HG03060 (cell line): ENCODE results near the gene IFT74.
A peak's percentile ranks its signal among the peaks of the same experiment; 100 is the strongest.

Experiments
- ATAC-seq: cut with Tn5 transposase; IDR thresholded peaks from one replicate; pipeline ENCODE4 v1.9.1; 2021; ENCODE audit warnings: low read depth, moderate number of reproducible peaks; ENCODE audit not compliant: unreplicated experiment

Gene IFT74

DNA sequence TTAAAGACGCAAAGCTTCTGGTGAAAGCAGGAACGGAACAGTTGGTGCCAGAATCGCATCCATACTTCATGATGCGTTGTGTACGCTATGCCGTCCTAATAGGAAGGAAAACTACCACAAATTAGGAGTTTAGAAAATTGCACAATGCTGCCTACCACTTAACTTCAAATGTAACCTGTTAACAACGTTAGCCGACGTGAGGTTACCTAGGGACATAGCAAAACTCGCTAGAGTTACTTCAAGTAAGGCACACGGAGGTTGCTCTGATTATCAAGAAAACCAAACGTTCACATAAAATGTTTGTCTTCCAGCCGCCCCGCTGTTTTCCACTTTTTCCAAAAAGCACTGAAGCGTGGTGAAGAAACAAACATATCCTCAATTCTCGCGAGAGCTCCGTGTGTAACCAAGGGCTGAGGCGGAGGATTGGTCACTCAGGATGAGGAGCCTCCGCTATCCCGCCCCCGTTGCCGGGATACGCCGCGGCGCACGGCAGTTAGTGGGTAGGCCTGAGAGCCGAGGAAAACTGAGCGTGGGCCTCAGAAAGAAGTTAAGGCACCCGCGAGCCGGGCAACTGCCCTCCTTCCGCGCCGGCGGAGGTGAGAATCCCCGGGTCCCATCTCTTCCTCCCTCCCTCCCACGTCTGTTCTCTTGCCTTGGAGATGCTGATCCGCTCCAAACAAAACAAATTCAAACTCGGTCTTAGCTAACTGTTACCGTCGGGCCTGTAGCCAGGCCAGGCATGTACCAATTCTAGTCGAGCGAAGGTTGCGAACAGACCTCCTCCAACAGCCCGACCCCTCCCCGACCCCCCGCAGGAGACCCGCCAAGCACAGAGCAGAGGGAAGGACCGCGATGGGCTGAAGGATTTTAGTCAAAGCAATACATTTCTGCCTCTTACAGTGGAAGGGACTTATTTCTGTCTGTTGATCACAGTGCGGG lies at the start of gene IFT74:
TSS of gene IFT74 (plus strand) at position 492 of the 939 bp plus-strand sequence. CDS start 5,556 bp downstream, outside the sequence.
- ATAC-seq = peak; percentile 97

DNA sequence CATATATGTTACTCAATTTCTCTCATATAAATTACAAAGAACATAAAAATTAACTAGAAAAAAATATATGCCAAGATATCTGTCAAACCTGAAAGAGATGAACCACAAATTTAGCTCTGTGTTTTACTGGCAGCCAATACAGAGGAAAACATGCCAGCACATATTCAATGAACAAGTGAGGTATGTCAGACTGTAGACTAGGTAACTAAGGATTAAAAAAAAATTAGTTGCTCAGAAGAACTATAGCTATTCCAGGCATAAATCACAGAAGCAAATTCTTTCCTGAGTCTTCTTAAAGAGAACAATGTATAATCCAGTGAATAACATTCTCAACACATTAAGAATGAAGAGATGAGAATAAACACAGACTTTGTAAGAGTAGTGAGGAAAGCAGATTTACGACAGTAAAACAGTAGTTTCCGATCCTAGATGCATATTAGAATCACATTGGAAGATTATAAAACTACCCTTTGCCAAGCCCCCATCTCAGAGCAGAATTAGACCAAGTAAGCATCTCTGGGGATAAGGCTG lies 43.0 kb upstream of the IFT74 start:
- ATAC-seq = no peak

DNA sequence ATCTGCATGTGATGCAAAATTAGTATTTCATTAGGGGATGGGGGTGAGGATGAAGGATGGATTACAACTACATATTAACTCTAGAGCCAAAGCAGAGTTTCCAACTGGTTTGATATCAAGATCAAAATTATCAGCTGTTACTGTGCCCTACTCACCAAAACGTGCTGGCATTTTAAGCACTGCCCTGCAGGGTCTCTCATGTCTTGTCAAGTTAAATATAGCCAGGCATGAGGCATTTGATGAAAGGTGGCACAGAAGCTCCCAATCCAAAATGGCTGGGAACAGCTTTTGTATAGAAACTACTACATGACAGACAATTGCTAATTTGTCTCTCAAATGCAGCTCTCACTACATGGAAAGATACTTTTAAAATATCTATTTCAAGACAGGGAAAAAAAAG lies 36.5 kb upstream of the IFT74 start:
- ATAC-seq = no peak

DNA sequence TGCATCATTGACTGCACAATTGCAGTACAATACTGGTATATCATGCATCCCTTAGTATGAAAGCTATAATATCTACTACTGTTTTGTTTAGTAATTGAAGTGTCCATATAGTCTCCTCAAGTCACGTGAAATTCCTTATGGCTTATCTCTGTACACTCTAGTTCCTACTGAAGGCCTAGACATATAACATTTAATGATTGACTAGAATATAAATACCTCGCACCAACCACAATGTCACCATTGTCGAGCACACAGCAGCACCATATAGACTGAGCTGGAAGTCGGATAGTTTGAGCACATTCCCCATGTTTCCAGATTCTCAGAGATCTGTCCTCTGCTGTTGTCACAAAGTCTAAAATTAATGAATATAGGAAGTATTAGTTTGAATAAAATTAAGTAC lies 30.6 kb upstream of the IFT74 start:
- no peak for ATAC-seq

DNA sequence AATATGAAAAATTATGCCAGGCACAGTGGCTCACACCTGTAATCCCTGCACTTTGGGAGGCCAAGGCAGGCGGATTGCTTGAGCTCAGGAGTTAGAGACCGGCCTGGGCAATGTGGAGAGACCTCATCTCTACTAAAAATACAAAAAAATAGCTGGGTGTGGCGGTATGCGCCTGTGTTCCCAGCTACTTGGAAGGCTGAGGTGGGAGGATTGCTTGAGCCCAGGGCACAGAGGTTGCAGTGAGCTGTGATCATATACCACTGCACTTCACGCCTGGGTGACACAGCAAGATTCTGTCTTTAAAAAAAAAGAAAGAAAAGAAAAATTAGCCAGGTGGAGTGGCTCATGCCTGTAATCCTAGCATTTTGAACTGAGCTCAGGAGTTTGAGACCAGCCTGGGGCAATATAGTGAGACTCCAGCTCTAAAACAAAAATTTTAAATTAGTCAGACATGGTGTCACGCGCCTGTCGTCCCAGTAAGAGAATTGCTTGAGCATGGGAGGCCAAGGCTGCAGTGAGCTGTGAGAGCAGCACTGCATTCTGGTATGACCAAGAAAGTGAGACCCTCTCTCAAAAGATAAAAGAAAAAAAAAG lies 27.2 kb upstream of the IFT74 start:
- ATAC-seq = no peak

DNA sequence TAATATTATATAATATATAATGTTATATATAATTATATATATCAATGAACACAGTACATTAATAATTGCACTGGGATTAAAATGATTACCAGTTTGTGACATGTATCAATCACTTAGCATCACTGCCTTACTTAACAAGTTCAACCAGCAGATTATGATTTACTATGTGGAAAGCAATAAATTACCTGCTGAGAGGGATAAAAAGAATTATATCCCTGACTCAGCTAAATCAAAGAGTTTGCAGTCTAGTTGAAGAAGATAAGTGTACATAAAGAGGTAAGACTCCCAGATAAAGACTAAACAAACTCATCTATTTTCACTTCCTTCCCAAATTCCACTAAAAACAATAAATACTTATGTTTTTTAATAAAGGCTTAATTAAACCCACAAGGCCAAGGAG lies 20.4 kb upstream of the IFT74 start:
- ATAC-seq = no peak

DNA sequence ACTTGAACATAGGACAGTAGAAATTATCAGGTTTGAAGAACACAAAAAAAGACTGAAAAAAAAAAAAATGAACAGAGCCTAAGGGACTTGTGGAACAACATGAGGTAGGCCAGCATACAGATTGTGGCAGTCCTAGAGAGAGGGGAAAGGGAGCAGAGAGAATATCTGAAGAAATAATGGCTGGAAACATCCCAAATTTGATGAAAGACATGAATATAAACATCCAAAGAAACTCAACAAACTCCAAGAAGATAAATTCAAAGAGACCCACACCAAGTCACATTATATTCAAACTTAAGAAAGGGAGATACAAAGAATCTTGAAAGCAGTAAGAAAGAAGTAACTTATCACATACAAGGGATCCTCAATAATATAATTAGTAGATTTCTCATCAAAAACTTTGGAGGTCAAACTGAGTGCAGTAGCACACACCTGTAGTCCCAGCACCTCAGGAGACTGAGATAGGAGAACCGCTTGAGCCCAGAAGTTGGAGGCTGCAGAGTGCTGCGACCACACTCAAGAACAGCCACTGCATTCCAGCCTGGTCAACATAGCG lies 18.3 kb upstream of the IFT74 start:
- no peak for ATAC-seq

DNA sequence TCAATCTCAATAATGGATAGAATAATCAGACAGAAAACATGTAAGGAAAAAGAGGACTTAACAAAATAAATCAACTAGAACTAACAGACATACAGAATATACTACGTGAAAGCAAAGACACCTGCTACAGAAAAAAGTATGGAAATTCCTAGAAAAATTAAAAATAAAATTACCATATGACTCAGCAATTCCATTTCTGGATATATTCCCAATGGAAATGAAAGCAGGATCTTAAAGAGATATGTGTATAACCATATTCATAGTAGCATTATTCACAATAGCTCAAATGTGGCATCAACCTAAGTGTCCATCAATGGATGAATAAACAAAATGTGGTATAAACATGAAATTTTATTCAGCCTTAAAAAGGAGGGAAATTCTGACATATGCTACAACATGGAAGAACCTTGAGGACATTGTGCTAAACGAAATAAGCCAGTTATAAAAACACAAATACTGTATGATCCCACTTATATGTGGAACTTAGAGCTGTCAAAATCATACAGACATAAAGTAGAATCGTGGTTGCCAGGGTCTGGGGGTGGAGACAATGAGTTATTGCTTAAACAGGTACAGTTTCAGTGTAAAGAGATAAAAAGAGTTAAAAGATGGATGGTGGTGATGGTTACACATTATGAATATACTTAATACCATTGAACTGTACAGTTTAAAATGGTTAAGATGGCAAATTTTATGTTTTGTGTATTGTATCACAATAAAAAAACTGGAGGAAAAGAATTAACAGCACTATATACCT lies 16.1 kb upstream of the IFT74 start:
- no peak for ATAC-seq

DNA sequence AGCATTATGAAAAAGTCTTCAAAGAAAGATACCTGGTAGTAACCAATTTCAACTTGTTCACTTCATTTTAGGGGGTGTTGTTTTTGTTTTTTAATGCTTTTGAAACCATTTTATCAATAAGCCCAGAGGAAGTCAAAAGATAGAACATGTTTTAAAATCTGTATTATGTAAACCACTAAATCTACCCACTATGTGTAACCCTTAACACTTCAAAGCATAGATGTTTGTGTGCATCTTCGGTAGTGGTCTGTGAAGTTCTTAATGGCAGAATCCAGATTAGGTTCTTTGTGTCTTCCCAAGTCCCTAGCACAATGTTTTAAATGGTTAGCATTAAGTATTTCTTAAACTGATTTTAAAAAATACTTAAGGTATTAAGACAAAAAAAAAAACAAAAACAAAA lies 15.4 kb upstream of the IFT74 start:
- no peak for ATAC-seq

DNA sequence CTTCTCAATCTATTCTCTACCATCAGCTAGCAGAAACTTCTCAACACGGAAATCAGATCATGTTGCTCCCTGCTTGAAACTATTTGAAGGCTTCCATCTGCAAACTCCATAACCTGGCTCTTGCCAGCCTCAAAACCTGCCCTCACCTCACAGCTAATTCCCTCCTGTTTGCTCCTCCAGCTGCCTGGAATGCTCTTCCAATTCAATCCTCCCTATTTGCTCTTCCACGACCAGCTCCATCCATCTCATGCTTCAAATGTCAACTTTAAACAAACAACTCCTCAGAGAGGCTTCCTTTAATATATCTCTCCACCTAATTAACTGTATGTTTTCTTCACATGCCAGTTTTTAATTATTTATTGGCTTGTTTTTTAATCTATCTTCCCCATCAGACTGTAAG lies 10.6 kb upstream of the IFT74 start:
- no peak for ATAC-seq

DNA sequence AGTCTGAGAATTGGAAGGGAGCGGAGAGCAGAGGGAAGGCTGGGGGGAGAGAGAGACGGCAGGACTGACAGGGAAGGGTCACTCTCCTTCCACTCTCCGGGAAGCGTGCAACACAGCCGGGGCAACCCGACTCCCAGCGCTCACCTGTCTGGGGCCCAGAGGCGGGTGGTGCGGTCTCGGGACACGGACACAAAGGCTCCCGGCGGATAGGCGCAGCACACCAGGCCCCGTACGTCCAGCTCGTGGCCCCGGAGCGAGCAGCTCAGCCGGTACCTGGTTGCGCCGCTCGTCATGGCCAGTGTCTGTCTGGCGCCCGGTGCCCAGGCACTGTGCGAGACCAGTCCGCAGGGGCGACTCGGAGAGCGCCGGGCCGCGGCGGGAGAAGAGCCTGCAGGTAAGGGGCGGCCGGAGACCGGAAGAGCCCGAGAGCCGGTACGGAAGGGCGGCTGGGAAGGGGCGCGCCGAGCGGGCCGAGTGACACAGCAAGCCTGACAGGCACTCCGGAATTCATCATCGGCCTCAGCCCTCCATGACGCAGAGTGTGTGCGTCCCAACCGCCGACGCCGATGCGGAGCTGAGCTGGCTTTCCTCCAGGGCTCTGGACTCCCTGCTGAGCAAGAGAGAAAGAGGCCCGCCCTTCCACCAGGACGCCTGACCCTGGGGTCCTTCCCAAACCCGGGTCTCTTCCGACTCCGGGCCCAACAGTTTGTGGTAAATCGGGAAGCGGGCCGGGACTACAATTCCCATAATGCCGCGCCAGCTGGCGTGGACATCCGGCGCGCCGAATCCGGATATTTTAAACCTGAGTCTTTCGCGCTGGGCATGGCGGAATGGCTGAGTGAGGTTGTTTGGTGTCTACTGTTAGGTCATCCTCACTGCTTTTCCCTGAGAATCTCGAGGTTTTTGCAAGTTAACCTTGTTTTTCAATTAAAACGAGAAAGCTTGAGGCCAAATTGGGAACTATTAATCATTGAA lies 9.2 kb upstream of the IFT74 start, which contains the start of gene PLAA:
TSS of gene PLAA (minus strand) at position 490 of the 975 bp plus-strand sequence. CDS start at position 293, 197 bp downstream.
- ATAC-seq = peak; percentile 96

DNA sequence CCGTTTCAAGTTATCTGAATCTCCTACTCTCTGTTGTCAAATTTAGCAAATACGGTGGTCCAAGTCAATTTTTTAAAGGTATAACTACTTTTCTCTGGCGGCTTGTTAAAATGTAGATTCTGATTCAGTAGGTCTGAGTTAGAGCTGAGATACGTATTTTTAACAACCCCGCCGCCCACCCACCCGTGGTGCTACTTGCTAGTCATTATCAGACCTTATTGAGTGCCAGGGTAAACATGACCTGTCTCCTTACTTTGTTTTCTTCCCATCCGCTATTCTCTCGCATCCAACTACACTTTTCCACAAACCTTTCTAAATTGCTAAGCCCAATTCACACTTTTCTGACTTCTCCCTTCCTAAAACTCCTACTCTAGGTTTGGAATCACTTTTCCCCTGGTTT lies 8.5 kb upstream of the IFT74 start:
- ATAC-seq = no peak

DNA sequence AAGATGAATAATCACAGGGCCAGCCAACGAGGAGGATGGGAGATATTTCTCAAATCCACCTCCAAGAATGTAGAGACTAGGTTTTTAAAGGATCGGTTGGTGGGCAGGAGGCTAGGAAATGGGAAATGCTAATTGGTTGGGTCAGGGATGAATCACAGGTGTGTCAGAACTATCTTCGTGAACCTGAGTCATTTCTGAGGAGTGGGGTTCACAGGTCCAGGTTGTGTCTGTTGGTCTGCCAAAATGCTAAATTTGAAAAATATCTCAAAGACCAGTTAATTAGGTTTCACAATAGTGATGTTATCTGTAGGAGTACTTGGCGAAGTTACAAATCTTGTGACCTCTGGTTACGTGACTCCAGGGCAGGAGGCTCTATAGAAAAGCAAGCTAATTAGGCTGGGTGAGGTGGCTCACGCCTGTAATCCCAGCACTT lies 6.6 kb upstream of the IFT74 start:
- no peak for ATAC-seq

DNA sequence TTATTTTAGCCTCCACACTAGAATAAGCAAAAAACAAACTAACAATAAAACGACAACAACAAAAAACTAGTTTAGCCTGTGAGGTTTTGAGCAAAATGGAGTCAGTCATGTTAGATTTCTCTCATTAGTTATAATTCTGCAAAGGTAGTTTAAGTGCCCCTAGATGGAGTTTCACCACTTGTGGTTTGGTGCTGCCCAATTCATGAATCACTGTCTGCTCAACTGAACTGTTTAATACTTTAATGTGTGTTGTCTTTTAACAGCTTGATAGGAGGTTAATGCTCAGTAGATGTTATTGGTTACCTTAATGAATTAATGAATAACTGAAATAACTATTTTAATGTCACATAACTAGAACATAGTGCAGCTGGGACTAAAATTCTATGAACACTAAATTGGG lies 5.7 kb upstream of the IFT74 start:
- no peak for ATAC-seq

DNA sequence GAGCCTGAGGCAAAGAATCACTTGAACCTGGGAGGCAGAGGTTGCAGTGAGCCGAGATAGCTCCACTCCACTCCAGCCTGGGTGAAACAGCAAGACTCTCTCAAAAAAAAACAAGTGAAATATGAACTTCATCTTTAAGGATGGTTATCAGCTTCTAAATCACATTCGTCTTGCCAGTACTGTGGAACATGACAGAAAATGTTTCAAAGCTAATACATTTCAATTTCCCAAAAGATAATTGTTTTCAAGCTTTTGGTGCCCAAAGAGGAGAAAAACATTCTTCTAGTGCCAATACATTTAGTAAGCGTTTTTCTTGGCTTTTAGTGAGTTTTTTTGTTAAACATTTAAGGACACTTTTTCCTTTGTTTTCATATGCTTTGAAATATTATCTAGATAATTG lies 4.4 kb upstream of the IFT74 start:
- ATAC-seq = no peak

DNA sequence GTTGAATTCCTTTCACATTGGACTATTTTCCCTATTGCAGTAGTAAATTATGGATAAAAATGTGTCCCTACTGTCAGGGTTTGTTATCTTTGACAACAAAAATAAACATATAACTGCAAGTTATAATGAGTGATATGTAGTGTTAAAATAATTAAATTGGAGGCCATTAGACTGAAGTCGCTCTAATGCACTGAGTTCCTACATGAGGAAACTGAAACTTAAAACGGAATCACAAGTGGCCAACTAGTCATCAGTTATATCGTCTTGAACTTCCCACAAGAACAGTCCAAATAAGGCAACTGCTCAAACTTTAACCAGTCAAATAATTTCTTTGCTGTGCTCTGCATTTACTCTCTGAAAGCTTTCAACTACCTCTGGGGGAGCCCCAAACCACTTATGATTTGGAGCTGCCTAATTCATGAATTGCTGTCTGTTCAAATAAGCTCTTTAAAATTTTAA lies 2.1 kb upstream of the IFT74 start:
- ATAC-seq = no peak

DNA sequence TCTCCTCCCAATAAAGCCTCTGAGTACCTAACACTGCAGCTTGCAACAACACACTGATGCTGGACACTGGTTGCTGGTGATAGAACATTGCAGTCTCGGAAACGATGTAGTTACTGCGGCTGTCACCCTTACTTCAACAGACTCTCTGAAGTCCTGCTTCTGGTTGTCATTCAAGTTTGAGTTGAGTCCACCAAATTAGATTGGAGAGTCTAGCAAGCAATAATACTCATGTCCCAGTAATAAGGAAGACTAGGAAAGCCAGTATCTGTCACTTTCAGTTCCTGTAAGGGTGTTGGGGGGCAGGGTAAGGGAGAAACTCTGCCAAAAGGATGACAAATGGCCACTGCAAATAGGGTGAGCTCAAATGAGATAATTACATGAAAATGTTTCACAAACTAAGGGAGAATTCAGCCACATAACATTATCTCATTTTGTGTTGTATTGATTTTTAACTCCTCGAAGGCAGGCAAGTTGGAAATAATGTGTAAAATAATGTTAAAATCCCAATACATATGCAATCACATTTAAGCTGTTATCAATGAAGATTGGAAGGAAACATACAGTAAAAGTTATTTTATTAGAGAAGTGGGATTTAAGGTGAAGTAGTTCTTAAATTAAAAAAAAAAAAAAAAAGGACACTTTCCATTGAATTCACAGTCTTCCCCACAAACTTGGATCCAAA lies 849 bp upstream of the IFT74 start:
- ATAC-seq = no peak

DNA sequence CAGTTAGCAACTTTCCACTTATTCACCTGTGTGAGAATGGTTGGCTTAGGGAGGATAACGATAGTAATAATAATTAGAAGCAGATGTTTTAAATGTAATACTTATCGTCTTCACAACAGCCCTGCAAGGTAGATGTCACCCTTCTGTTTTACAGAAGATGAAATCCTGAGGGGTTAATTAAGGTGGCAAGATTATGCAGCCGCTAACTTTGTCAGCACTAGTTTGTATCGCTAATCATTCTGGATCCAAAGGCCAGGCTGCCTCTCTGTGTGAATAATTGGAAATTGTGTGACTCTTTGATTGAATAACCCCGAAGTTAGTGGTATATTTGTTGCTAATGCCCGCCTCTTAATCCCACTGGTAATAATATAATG lies 635 bp downstream of the IFT74 start:
- ATAC-seq = no peak

DNA sequence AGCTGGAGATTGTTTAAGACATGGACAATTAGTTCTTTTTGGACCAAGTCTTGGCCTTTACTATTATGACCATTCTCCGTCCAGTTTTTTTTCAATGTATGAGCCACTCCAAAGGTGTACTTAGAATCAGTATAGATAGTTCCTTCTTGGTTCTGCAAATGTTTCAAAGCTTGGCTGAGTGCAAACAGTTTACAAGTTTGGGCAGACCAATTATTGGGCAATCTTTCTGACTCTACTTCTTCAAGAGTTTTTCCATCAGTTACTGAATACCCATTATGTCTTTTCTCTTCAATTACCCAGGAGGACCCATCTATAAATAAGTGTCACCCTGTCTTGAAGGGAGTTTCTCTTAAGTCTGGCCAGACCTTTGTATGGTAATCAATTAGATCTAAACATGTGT lies 15.5 kb downstream of the IFT74 start:
- no peak for ATAC-seq
